Measurements from ENCODE around the gene ZBTB8B.

- TF ChIP-seq CTCF (IDR thresholded peaks at IDR 0.05) = no peak
- no peak for TF ChIP-seq POLR2A (IDR thresholded peaks at IDR 0.05)
Observed at GRCh38 chr1:32507021-32507420, 42.1 kb downstream of the ZBTB8B start.
